LoVo (cell line): ENCODE measurements around the gene GRIK5.
A peak's percentile ranks its signal among the peaks of the same experiment; 100 is the strongest.

Experiments
- DNase-seq: peaks from one replicate; pipeline ENCODE4 v3.0.0-alpha.2; 2016; ENCODE audit warnings: low spot score

GRIK5 gene

DNA sequence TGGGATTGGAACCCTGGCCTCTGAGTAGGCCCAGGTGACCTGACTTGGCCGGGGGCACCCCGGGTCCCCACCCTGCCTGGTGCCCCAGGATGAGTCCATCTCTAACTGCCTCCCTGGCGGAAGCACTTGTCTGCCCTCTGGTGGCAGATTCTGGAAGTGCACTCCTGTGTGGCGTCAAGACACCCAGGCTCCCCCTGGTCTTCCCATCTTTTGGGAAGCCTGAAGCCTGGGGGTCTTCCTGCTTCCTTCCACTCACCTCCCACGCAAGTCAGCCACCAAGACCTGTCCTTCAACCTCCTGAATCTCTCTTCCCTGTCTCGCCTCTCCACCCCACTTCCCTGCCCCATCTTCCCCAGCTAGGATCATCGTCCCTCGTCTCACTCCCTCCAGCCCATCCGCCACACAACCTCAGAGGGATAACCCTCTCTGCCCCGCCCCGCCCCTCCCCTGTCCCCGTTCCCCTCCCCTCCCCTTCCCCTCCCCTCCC lies 118.3 kb downstream of the GRIK5 start:
- peak; percentile 71 for DNase-seq
